ENCODE results near the gene CLIC4. TPM values are rescaled to one million over a fixed set of nuclear protein-coding genes. Genes with fewer than 3 reads are reported as not detected.

CLIC4 gene
- total and polyA plus RNA-seq, 10 of the 15 experiments (the other 5 are each of a cell fraction or from before 2014, with no cell fraction given): 20.4 to 107 (median 69.6) TPM

- Histone ChIP-seq H3K36me3 (ENCODE audit: control insufficient read depth in 2 of 2, insufficient read depth in 2 of 2, low read length in 1 of 2) (no peaks in the 10 kb centered on the region), H3K9ac (ENCODE audit: control insufficient read depth, insufficient read depth, low read length) (no peak overlapping the region), H3K27me3 (replicated peaks in 1 of 2; ENCODE audit: control insufficient read depth in 2 of 2, insufficient read depth in 2 of 2, low read length in 1 of 2) (peaks cover 0 to 2% of the 10 kb centered on the region in 2 experiments; a peak in 3 of 4 replicates), H3K9me3 (replicated peaks; ENCODE audit: control insufficient read depth, insufficient read depth, low read length) (peaks cover 2% of the 10 kb centered on the region), H3K4me2 (ENCODE audit: control insufficient read depth, insufficient read depth) (no peak overlapping the region), H4K20me1 (ENCODE audit: control insufficient read depth, insufficient read depth) (no peaks in the 10 kb centered on the region), H3K4me3 (no peak overlapping the region), H3K27ac (ENCODE audit: control insufficient read depth, insufficient read depth) (no peak overlapping the region), H2AFZ (ENCODE audit: control insufficient read depth, low read depth, low read length) (no peak overlapping the region), H3K4me1 (ENCODE audit: control insufficient read depth, insufficient read depth, low read length) (no peaks in the 10 kb centered on the region), H3K79me2 (ENCODE audit: control insufficient read depth, insufficient read depth, low read length) (no peaks in the 10 kb centered on the region)
- ATAC-seq: no peak
- ChIA-PET SMC1A (ENCODE audit: uncharacterized antibody, unreplicated experiment) (interaction anchor here (1.2 to 2.1 kb wide), 4 partner anchors 9 to 193 kb away, joined by 3 to 4 read pairs (median 4); no protein-coding TSS in a partner anchor), RAD21 (ENCODE audit: unreplicated experiment) (interaction anchor here (1.9 kb wide), 1 partner anchor 17 kb away, joined by 4 read pairs; no protein-coding TSS in a partner anchor), POLR2A (interaction anchor here (0.6 kb wide), 1 partner anchor 205 kb away, joined by 3 read pairs; no protein-coding TSS in a partner anchor), CTCF (interaction anchor here (1.0 to 1.4 kb wide), 5 partner anchors 10 to 731 kb away, joined by 3 to 4 read pairs (median 3); no protein-coding TSS in a partner anchor)
- intact Hi-C loops (cut with micrococcal nuclease; ENCODE audit: unreplicated experiment) (no loop called here), in situ Hi-C loops (cut with MboI) (no loop called here)
- no peak for TF ChIP-seq FOXK2 (IDR thresholded peaks at IDR 0.05)
- FAIRE-seq: no peak
- WGBS (ENCODE audit: insufficient coverage, insufficient replicate concordance, low lambda C conversion rate, missing lambda C conversion rate): 13% methylated on average over 1 of the region's 1 CpG
- no TSS peak for BruUV-seq (replicated peaks)
- no peak for DNase-seq (ENCODE audit: low read depth, low spot score)
Observed at GRCh38 chr1:24881034-24881433, 135.8 kb downstream of the CLIC4 start.

DNA sequence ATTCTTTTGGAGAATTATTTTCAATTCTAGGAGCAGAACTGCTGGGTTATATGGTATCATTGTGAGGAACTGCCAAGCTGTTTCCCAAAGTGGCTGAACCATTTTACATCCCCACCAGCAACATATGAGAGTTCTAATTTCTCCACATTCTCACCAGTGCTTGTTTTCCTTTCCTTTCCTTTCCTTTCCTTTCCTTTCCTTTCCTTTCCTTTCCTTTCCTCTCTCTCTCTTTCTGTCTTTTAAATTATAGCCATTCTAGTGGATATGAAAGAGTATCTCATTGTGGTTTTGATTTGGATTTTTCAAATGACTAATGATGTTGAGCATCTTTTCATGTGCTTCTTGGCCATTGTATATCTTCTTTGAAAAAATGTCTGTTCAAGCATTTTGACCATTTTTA lies 139.5 kb downstream of the CLIC4 start:
- H4K20me1 ChIP-seq (ENCODE audit: control insufficient read depth, insufficient read depth): no peaks in the 10 kb centered on the region
- ChIA-PET POLR2A (interaction anchor here (0.7 kb wide), 1 partner anchor 10 kb away, joined by 3 read pairs; no protein-coding TSS in a partner anchor), SMC1A (ENCODE audit: uncharacterized antibody, unreplicated experiment) (interaction anchor here (0.7 kb wide), 1 partner anchor 234 kb away, joined by 3 read pairs; no protein-coding TSS in a partner anchor), CTCF (interaction anchor here (1.0 kb wide), 1 partner anchor 264 kb away, joined by 3 read pairs; no protein-coding TSS in a partner anchor), RAD21 (ENCODE audit: unreplicated experiment) (no interaction called here)
- BruUV-seq (replicated peaks): no TSS peak
- in situ Hi-C loops (cut with MboI): no loop called here
- intact Hi-C loops (cut with micrococcal nuclease; ENCODE audit: unreplicated experiment): no loop called here
- DNase-seq (ENCODE audit: low read depth, low spot score) (no peak), ATAC-seq (no peak), FAIRE-seq (no peak)
- no peak overlapping the region for H3K9ac ChIP-seq (ENCODE audit: control insufficient read depth, insufficient read depth, low read length)
- H3K27me3 ChIP-seq (replicated peaks in 1 of 2; ENCODE audit: control insufficient read depth in 2 of 2, insufficient read depth in 2 of 2, low read length in 1 of 2): peaks cover 0 to 2% of the 10 kb centered on the region in 2 experiments; a peak in 2 of 4 replicates
- H3K4me1 ChIP-seq (ENCODE audit: control insufficient read depth, insufficient read depth, low read length): no peaks in the 10 kb centered on the region
- H3K79me2 ChIP-seq (ENCODE audit: control insufficient read depth, insufficient read depth, low read length): no peaks in the 10 kb centered on the region
- no peak overlapping the region for H2AFZ ChIP-seq (ENCODE audit: control insufficient read depth, low read depth, low read length)
- no peaks in the 10 kb centered on the region for H3K36me3 ChIP-seq (ENCODE audit: control insufficient read depth in 2 of 2, insufficient read depth in 2 of 2, low read length in 1 of 2)
- no peaks in the 10 kb centered on the region; the same call in 1 of the 3 replicates for H3K9me3 ChIP-seq (replicated peaks; ENCODE audit: control insufficient read depth, insufficient read depth, low read length)
- TF ChIP-seq ATF7 (IDR thresholded peaks at IDR 0.05; ENCODE audit: low read depth) (no peak), FOS (IDR thresholded peaks at IDR 0.05; ENCODE audit: borderline replicate concordance, extremely low read depth, insufficient read length) (no peak), SREBF2 (IDR thresholded peaks at IDR 0.05; ENCODE audit: low read length) (no peak), SIX5 (IDR thresholded peaks at IDR 0.05; ENCODE audit: low read depth, low read length, severe bottlenecking) (no peak), ZNF622 (IDR thresholded peaks at IDR 0.05) (no peak), DPF2 (IDR thresholded peaks at IDR 0.05) (no peak), BCL11A (IDR thresholded peaks at IDR 0.05; ENCODE audit: low read depth, low read length) (no peak), POLR2AphosphoS2 (IDR thresholded peaks at IDR 0.05; ENCODE audit: low read depth, low read length) (no peak), CREM (IDR thresholded peaks at IDR 0.05; ENCODE audit: low read depth) (no peak), MLLT1 (IDR thresholded peaks at IDR 0.05) (no peak), SUPT20H (IDR thresholded peaks at IDR 0.05; ENCODE audit: borderline replicate concordance, control insufficient read depth, low read depth, low read length) (no peak), MEF2B (IDR thresholded peaks at IDR 0.05; ENCODE audit: partially characterized antibody, poor library complexity, severe bottlenecking) (no peak), NFIC (IDR thresholded peaks at IDR 0.05; ENCODE audit: low read depth, low read length) (no peak), RAD51 (IDR thresholded peaks at IDR 0.05) (no peak), TAF1 (IDR thresholded peaks at IDR 0.05; ENCODE audit: borderline replicate concordance, low read depth, low read length) (no peak)
- no peak overlapping the region for H3K27ac ChIP-seq (ENCODE audit: control insufficient read depth, insufficient read depth)
- no peak overlapping the region for H3K4me3 ChIP-seq
- H3K4me2 ChIP-seq (ENCODE audit: control insufficient read depth, insufficient read depth): no peak overlapping the region
